Measurements from ENCODE around the gene SEPTIN8.

The SEPTIN8 gene

DNA sequence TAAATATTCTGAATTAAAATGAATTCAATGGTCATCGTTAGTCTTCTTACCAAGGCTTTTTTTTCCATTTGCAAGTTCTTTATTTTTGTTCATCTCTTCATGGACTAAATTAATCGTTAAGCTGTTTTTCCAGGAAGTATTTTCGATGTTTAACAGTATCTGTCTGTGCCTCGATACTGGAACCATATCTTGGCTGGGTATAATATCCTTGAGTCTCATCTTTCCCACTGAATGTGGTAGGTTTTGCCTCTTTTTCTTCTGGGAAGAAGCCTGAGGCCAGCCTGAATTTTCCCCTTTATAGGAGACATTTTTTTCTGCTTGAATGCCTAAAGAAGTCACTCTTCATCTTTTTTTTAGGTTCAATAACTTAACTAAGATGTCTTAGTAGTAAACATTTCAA lies 4.0 kb upstream of the SEPTIN8 start:
- TF ChIP-seq CEBPB (IDR thresholded peaks at IDR 0.05) (no peak), FOXM1 (IDR thresholded peaks at IDR 0.05; ENCODE audit: borderline replicate concordance, low read depth) (no peak), EP300 (IDR thresholded peaks at IDR 0.05; ENCODE audit: borderline replicate concordance) (no peak), TCF12 (IDR thresholded peaks at IDR 0.05; ENCODE audit: low read depth) (no peak)
- TF ChIP-seq, protein P1, sequence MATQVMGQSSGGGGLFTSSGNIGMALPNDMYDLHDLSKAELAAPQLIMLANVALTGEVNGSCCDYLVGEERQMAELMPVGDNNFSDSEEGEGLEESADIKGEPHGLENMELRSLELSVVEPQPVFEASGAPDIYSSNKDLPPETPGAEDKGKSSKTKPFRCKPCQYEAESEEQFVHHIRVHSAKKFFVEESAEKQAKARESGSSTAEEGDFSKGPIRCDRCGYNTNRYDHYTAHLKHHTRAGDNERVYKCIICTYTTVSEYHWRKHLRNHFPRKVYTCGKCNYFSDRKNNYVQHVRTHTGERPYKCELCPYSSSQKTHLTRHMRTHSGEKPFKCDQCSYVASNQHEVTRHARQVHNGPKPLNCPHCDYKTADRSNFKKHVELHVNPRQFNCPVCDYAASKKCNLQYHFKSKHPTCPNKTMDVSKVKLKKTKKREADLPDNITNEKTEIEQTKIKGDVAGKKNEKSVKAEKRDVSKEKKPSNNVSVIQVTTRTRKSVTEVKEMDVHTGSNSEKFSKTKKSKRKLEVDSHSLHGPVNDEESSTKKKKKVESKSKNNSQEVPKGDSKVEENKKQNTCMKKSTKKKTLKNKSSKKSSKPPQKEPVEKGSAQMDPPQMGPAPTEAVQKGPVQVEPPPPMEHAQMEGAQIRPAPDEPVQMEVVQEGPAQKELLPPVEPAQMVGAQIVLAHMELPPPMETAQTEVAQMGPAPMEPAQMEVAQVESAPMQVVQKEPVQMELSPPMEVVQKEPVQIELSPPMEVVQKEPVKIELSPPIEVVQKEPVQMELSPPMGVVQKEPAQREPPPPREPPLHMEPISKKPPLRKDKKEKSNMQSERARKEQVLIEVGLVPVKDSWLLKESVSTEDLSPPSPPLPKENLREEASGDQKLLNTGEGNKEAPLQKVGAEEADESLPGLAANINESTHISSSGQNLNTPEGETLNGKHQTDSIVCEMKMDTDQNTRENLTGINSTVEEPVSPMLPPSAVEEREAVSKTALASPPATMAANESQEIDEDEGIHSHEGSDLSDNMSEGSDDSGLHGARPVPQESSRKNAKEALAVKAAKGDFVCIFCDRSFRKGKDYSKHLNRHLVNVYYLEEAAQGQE (IDR thresholded peaks at IDR 0.05; ENCODE audit: low read depth): no peak
- TF ChIP-seq, protein P2, sequence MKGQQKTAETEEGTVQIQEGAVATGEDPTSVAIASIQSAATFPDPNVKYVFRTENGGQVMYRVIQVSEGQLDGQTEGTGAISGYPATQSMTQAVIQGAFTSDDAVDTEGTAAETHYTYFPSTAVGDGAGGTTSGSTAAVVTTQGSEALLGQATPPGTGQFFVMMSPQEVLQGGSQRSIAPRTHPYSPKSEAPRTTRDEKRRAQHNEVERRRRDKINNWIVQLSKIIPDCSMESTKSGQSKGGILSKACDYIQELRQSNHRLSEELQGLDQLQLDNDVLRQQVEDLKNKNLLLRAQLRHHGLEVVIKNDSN (IDR thresholded peaks at IDR 0.05): no peak
- TF ChIP-seq, protein P3, sequence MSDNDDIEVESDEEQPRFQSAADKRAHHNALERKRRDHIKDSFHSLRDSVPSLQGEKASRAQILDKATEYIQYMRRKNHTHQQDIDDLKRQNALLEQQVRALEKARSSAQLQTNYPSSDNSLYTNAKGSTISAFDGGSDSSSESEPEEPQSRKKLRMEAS (IDR thresholded peaks at IDR 0.05): no peak

DNA sequence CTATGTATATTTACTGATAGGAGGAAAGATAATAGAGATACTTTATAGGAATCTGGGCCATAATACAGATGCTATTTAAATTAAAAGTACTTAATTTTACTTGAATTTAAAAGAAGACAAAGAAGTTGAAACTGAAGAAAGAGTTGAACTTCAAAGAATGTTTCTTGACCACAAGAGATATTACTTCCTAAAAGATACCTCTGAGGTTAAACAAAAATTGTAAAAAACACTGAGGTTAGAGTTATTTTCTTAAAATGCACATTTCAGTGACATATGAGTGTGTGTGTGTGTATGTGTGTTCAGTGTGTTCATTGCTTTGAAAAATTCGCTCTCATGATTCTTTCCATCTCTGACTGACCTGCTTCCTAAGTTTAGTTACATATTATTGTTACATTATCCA lies 3.5 kb upstream of the SEPTIN8 start:
- no peak for TF ChIP-seq CEBPB (IDR thresholded peaks at IDR 0.05)
- TF ChIP-seq NFIC (IDR thresholded peaks at IDR 0.05): no peak
- TF ChIP-seq TEAD4 (IDR thresholded peaks at IDR 0.05): no peak
- TF ChIP-seq, protein P3 (IDR thresholded peaks at IDR 0.05): no peak
- TF ChIP-seq FOXM1 (IDR thresholded peaks at IDR 0.05; ENCODE audit: borderline replicate concordance, low read depth): no peak
- no peak for TF ChIP-seq YY1 (IDR thresholded peaks at IDR 0.05; ENCODE audit: low read depth)
- no peak for TF ChIP-seq RAD21 (IDR thresholded peaks at IDR 0.05; ENCODE audit: low read depth)
- TF ChIP-seq, protein P2 (IDR thresholded peaks at IDR 0.05): no peak
- TF ChIP-seq CREB1 (IDR thresholded peaks at IDR 0.05; ENCODE audit: low read depth): no peak
- TF ChIP-seq EGR1 (IDR thresholded peaks at IDR 0.05): no peak
- no peak for TF ChIP-seq EP300 (IDR thresholded peaks at IDR 0.05; ENCODE audit: borderline replicate concordance)
- TF ChIP-seq TCF12 (IDR thresholded peaks at IDR 0.05; ENCODE audit: low read depth): no peak
- no peak for TF ChIP-seq ZBTB7A (IDR thresholded peaks at IDR 0.05; ENCODE audit: low read depth)
- TF ChIP-seq, protein P1 (IDR thresholded peaks at IDR 0.05; ENCODE audit: low read depth): no peak
- TF ChIP-seq TAF1 (IDR thresholded peaks at IDR 0.05; ENCODE audit: low read depth): no peak

DNA sequence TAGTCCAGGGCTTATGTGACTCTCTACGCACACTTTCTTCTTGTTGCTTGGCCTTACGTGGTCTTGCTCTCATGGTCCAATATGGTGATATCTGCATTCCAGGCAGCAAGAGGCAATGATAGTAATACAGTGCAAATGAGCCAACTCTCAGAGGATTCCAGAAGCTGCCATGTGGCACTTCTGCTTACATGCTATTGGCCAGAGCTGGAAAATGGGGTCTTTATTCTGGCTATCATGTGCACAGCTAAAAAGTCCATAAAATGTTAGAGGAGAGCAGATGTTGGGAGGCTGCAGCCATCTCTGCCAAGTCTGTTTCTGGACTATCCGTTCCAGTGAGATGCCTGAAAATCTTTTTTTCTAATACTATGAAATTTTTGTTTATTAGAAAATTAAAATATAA lies 2.9 kb upstream of the SEPTIN8 start:
- TF ChIP-seq NFIC (IDR thresholded peaks at IDR 0.05) (no peak), EGR1 (IDR thresholded peaks at IDR 0.05) (no peak), ZBTB7A (IDR thresholded peaks at IDR 0.05; ENCODE audit: low read depth) (no peak), TCF12 (IDR thresholded peaks at IDR 0.05; ENCODE audit: low read depth) (no peak), FOXM1 (IDR thresholded peaks at IDR 0.05; ENCODE audit: borderline replicate concordance, low read depth) (no peak), TEAD4 (IDR thresholded peaks at IDR 0.05) (no peak), YY1 (IDR thresholded peaks at IDR 0.05; ENCODE audit: low read depth) (no peak), TAF1 (IDR thresholded peaks at IDR 0.05; ENCODE audit: low read depth) (no peak)
- TF ChIP-seq, protein P1 (IDR thresholded peaks at IDR 0.05; ENCODE audit: low read depth): no peak
- TF ChIP-seq, protein P2 (IDR thresholded peaks at IDR 0.05): no peak
- TF ChIP-seq, protein P3 (IDR thresholded peaks at IDR 0.05): no peak

DNA sequence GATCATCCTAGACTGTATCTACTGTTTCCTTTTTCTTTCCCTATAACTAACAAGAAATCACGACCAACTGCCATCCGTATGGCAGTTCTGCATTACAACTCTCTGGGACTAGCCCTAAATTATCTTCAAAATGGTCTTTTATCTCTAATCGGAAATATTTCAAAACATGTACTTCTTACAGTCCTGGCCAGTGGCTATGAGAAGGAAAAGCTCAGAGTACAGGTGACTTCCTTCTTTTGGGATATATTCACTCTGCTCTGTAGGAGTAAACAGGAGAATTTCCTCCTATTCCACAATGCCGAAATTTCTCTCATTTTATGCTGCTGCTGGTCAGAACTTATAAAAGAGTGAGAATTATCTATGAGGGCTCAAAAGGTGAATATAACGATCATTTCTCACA lies 1.8 kb upstream of the SEPTIN8 start:
- TF ChIP-seq FOXM1 (IDR thresholded peaks at IDR 0.05; ENCODE audit: borderline replicate concordance, low read depth) (no peak), EP300 (IDR thresholded peaks at IDR 0.05; ENCODE audit: borderline replicate concordance) (no peak), RAD21 (IDR thresholded peaks at IDR 0.05; ENCODE audit: low read depth) (no peak), CREB1 (IDR thresholded peaks at IDR 0.05; ENCODE audit: low read depth) (no peak), TEAD4 (IDR thresholded peaks at IDR 0.05) (no peak), NFIC (IDR thresholded peaks at IDR 0.05) (no peak), YY1 (IDR thresholded peaks at IDR 0.05; ENCODE audit: low read depth) (no peak), EGR1 (IDR thresholded peaks at IDR 0.05) (no peak), ZBTB7A (IDR thresholded peaks at IDR 0.05; ENCODE audit: low read depth) (no peak), TAF1 (IDR thresholded peaks at IDR 0.05; ENCODE audit: low read depth) (no peak), TCF12 (IDR thresholded peaks at IDR 0.05; ENCODE audit: low read depth) (no peak), CEBPB (IDR thresholded peaks at IDR 0.05) (no peak)
- TF ChIP-seq, protein P2 (IDR thresholded peaks at IDR 0.05): no peak
- TF ChIP-seq, protein P3 (IDR thresholded peaks at IDR 0.05): no peak
- TF ChIP-seq, protein P1 (IDR thresholded peaks at IDR 0.05; ENCODE audit: low read depth): no peak

All from Ishikawa (cell line).